GM12878 (cell line): Measurements from ENCODE around the gene PATZ1. TPM values are rescaled to one million over a fixed set of nuclear protein-coding genes. Genes with fewer than 3 reads are reported as not detected.
A peak's percentile ranks its signal among the peaks of the same experiment; 100 is the strongest.

Source experiments
- ATAC-seq: fragments of 200-7000 bp; cut with Tn5 transposase; 3 replicates; pipeline ENCODE4 v1.9.1; 2020; ENCODE audit warnings: mild to moderate bottlenecking, moderate library complexity
- BruUV-seq: library from RNA; stranded (reverse); fragments of 400-500 nt; replicated peaks from 2 replicates; lab custom pipeline; 2021; lab: Mats Ljungman, UMichigan
- CTCF ChIA-PET: fragments of 300-600 bp; sonication (Branson Sonifier 250); formaldehyde crosslinking; extraction: SDS; loops from one replicate; lab custom pipeline; 2021; ENCODE audit warnings: inconsistent platforms; lab: Yijun Ruan, JAX
- POLR2A ChIA-PET: fragments of 350-600 bp; formaldehyde crosslinking; extraction: SDS; loops from one replicate; lab custom pipeline; 2021; ENCODE audit warnings: inconsistent platforms; lab: Charles Lee
- RAD21 ChIA-PET: fragments of 300-600 bp; sonication (Branson Sonifier 250); formaldehyde crosslinking; loops from one replicate; lab custom pipeline; 2023; ENCODE audit warnings: antibody characterized with exemption; ENCODE audit not compliant: unreplicated experiment; lab: Charles Lee
- SMC1A ChIA-PET: fragments of 300-600 bp; sonication (Branson Sonifier 250); formaldehyde crosslinking; loops from one replicate; lab custom pipeline; 2023; ENCODE audit not compliant: unreplicated experiment, uncharacterized antibody; lab: Charles Lee
- DNase-seq: peaks from one replicate; pipeline ENCODE4 v3.0.0-alpha.2; 2011; ENCODE audit warnings: low read depth, low spot score
- FAIRE-seq: peaks from 3 replicates; lab custom pipeline; 2011; peaks lifted over from hg19 to GRCh38; lab: Jason Lieb, UNC
- H2AFZ ChIP-seq: 2 replicates; pipeline ENCODE4 v1.6.0; 2011; ENCODE audit warnings: low read depth, low read length, control low read depth; ENCODE audit not compliant: control insufficient read depth
- H3K27ac ChIP-seq: 2 replicates; pipeline ENCODE4 v1.5.1; 2011; ENCODE audit warnings: control low read depth; ENCODE audit not compliant: control insufficient read depth, insufficient read depth
- H3K27me3 ChIP-seq, 2 experiments: replicated peaks in 1 of 2; 2 replicates each; pipeline versions ENCODE4 v1.6.0 to v1.6.1; 2011; ENCODE audit warnings: low read length in 1 of 2; ENCODE audit not compliant: control insufficient read depth in 2 of 2, insufficient read depth in 2 of 2
- H3K36me3 ChIP-seq, 2 experiments: 2 replicates each; pipeline ENCODE4 v1.5.1; 2011; ENCODE audit warnings: low read length in 1 of 2; ENCODE audit not compliant: control insufficient read depth in 2 of 2, insufficient read depth in 2 of 2
- H3K4me1 ChIP-seq: 2 replicates; pipeline ENCODE4 v1.6.1; 2011; ENCODE audit warnings: mild to moderate bottlenecking, low read length, moderate library complexity, mixed read lengths; ENCODE audit not compliant: control insufficient read depth, insufficient read depth
- H3K4me2 ChIP-seq: 2 replicates; pipeline ENCODE4 v1.6.0; 2011; ENCODE audit warnings: control low read depth; ENCODE audit not compliant: control insufficient read depth, insufficient read depth
- H3K4me3 ChIP-seq: fragments of 200-600 bp; sonication (generic); 2 replicates; pipeline ENCODE4 v1.5.1; 2016
- H3K79me2 ChIP-seq: 2 replicates; pipeline ENCODE4 v1.6.0; 2011; ENCODE audit warnings: low read length; ENCODE audit not compliant: control insufficient read depth, insufficient read depth
- H3K9ac ChIP-seq: 2 replicates; pipeline ENCODE4 v1.8.0; 2011; ENCODE audit warnings: low read length, control low read depth, mixed read lengths; ENCODE audit not compliant: control insufficient read depth, insufficient read depth
- H3K9me3 ChIP-seq: replicated peaks from 3 replicates; pipeline ENCODE4 v1.5.1; 2011; ENCODE audit warnings: mild to moderate bottlenecking, low read length; ENCODE audit not compliant: control insufficient read depth, insufficient read depth
- H4K20me1 ChIP-seq: 2 replicates; pipeline ENCODE4 v1.6.0; 2011; ENCODE audit not compliant: control insufficient read depth, insufficient read depth
- CEBPB ChIP-seq, 2 experiments: fragments of 150-350 bp in 1 of 2; IDR thresholded peaks; 2 replicates each; pipeline ENCODE4 v1.6.1; 2012 to 2014; ENCODE audit warnings: low read depth in 2 of 2, low read length in 2 of 2, borderline replicate concordance in 1 of 2, inconsistent platforms in 1 of 2
- MYC ChIP-seq: IDR thresholded peaks from 2 replicates; pipeline ENCODE4 v1.6.1; 2011; ENCODE audit warnings: mild to moderate bottlenecking, low read length, moderate library complexity, inconsistent platforms; ENCODE audit not compliant: insufficient read depth, insufficient replicate concordance, insufficient read length, severe bottlenecking
- NR2F1 ChIP-seq: fragments of 450-650 bp; conservative IDR thresholded peaks from 2 replicates; pipeline ENCODE4 v1.6.1; 2017; ENCODE audit warnings: mild to moderate bottlenecking
- POLR2A ChIP-seq: IDR thresholded peaks from 2 replicates; pipeline ENCODE4 v1.6.1; 2011; ENCODE audit warnings: low read depth, mild to moderate bottlenecking, low read length
- SP1 ChIP-seq: IDR thresholded peaks from one replicate; pipeline ENCODE4 v1.6.1; 2011; ENCODE audit warnings: low read depth, low read length
- SREBF2 ChIP-seq: IDR thresholded peaks from 2 replicates; pipeline ENCODE4 v1.6.1; 2012; ENCODE audit warnings: mild to moderate bottlenecking, low read length
- WGBS: methylation state at CpG from one replicate; pipeline ENCODE4 v1.1.6; 2016; ENCODE audit warnings: low lambda C conversion rate; ENCODE audit not compliant: insufficient replicate concordance, insufficient coverage; ENCODE audit errors: missing lambda C conversion rate; 5-methylcytosine and 5-hydroxymethylcytosine counted together
- in situ Hi-C: fragments of 300-500 bp; cut with MboI; formaldehyde crosslinking; loops from 9 replicates; pipeline ENCODE4 v1.14.3; 2018; ENCODE audit warnings: mixed read lengths
- intact Hi-C: fragments of 100-400 bp; cut with micrococcal nuclease; formaldehyde crosslinking; loops from one replicate; pipeline ENCODE4 v1.14.2; 2022; ENCODE audit not compliant: unreplicated experiment
- polyA plus RNA-seq, 11 experiments: library from polyadenylated mRNA; depleted of rRNA in 4 of 11; unstranded in 6 of 11; stranded (reverse) in 5 of 11; fragments of >200 nt; fragmentation: Nextera tagmentation in 4 of 11; fragmentation: Illumina TruSeq in 1 of 11; extraction: Ambion mirVana in 4 of 11; extraction: Trizol in 1 of 11; gene quantifications; 1 replicate in 1 of 11; 2 replicates in 10 of 11; pipeline versions ENCODE4 v1.2.1 to v1.2.3, GENCODE V29; 2011 to 2016; ENCODE audit warnings: inconsistent platforms in 2 of 11, missing spikeins in 2 of 11, low read depth in 1 of 11
- total RNA-seq, 4 experiments: library from RNA; depleted of rRNA in 3 of 4; stranded (reverse); fragments of >200 nt in 3 of 4; fragmentation: Illumina TruSeq in 1 of 4; extraction: Trizol in 1 of 4; gene quantifications; 2 replicates each; pipeline versions ENCODE4 v1.2.1 to v1.2.3, GENCODE V29; 2013 to 2021
- TF ChIP-seq, protein P1 (sequence below): fragments of 450-650 bp; IDR thresholded peaks from 2 replicates; pipeline ENCODE4 v1.6.1; 2017; ENCODE audit warnings: mild to moderate bottlenecking, moderate library complexity

The PATZ1 gene
- total and polyA plus RNA-seq, 10 of the 15 experiments (the other 5 are each of a cell fraction or from before 2014, with no cell fraction given), result 3.6 to 32.7 (median 13.9) TPM

DNA sequence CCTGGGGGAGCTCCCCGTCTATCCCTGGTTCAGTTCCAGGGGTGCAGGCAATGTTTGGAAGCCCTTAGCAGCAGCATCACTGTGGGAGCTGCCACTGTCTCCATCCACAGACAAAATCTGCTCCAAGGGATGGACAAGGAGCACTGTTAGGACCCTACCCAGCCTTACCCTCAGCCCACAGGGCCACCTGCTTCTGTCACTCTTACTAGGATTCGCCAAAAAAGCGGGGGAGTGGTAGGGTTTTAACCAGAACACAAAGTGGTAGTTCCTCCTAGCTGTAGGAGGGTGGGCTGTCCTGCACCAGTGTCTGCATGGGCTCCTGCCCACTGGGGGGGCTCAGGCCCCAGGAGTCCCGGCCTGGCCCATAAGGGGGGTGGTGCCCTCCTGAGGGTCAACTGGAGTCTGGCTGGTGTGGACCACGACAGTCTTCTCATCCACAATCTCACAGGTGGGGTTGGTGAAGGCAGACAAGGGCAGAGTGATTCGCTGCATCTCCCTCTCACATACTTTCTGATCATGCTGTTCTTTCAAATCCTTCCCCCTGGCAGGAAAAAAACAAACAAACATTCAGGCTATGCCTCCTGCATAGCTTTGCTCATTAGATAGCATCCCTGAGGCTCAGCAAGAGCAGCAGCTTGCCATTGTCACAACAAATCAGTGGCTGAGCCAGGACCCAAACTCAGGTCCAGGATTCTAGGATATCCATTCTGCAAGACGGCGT lies 63.2 kb downstream of the PATZ1 start:
- no peak overlapping the region for H3K9ac ChIP-seq
- DNase-seq (no peak), ATAC-seq (no peak), FAIRE-seq (no peak)
- peaks cover 2 to 3% of the 10 kb centered on the region in 2 experiments; a peak in 1 of 4 replicates for H3K36me3 ChIP-seq
- no TSS peak for BruUV-seq
- TF ChIP-seq POLR2A (0 out of 2 replicates have a peak, but pooled peaks have one; percentile 22), SREBF2 (no peak)
- in situ Hi-C loops (no loop called here), intact Hi-C loops (no loop called here)
- no peaks in the 10 kb centered on the region for H3K79me2 ChIP-seq
- ChIA-PET RAD21 (no interaction called here), POLR2A (interaction anchor here (0.8 kb wide), 1 partner anchor 19 kb away, joined by 3 read pairs; no protein-coding TSS in a partner anchor), SMC1A (no interaction called here), CTCF (interaction anchor here (0.6 to 1.8 kb wide), 6 partner anchors 7 to 489 kb away, joined by 3 to 6 read pairs (median 3); no protein-coding TSS in a partner anchor)
- H3K27me3 ChIP-seq, result no peaks in the 10 kb centered on the region
- no peak overlapping the region for H2AFZ ChIP-seq
- no peak overlapping the region for H3K27ac ChIP-seq
- no peaks in the 10 kb centered on the region for H3K9me3 ChIP-seq
- H3K4me3 ChIP-seq, result no peak overlapping the region
- peaks cover 12% of the 10 kb centered on the region for H3K4me1 ChIP-seq
- WGBS, result 78% methylated on average over 8 of the region's 8 CpGs
- no peaks in the 10 kb centered on the region for H4K20me1 ChIP-seq
- H3K4me2 ChIP-seq, result no peak overlapping the region

DNA sequence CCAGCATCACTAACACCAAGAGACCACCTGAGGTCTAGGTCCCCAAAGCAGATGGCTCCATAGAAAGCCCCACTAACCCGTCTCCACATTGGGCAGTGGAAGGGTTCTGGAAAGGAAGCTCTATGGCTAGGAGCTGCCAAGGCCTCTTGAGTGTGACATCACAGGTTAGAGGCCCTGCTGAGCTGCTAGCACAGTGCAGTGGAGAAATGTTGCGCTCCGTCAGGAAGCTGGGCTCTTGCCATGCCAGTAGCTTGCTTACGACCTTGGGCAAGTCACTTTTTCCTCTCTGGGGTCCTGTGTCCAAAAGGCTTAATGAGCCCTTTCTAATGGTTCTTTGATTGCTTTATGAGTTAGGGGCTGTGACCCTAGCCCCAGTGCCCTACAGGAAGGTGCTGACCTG lies 64.4 kb downstream of the PATZ1 start:
- ATAC-seq, result no peak

More for the DNA sequence above, 64.4 kb downstream of the PATZ1 start:
- Histone ChIP-seq H2AFZ (no peak overlapping the region), H3K4me2 (no peak overlapping the region), H3K27me3 (no peaks in the 10 kb centered on the region), H3K9me3 (no peaks in the 10 kb centered on the region), H3K4me3 (no peak overlapping the region), H3K27ac (no peak overlapping the region), H3K79me2 (no peaks in the 10 kb centered on the region)
- in situ Hi-C loops, result no loop called here
- intact Hi-C loops, result no loop called here
- SMC1A ChIA-PET, result interaction anchor here (0.6 to 1.6 kb wide), 4 partner anchors 9 to 51 kb away, joined by 3 to 4 read pairs (median 3); partner anchors contain the start of gene PIK3IP1
- FAIRE-seq (no peak), DNase-seq (no peak)
- CTCF ChIA-PET, result interaction anchor here (1.2 to 1.3 kb wide), 2 partner anchors 8 to 9 kb away, joined by 3 to 6 read pairs; no protein-coding TSS in a partner anchor
- 72% methylated on average over 4 of the region's 4 CpGs for WGBS
- no peak for TF ChIP-seq CEBPB (IDR thresholded peaks at IDR 0.05; ENCODE audit: borderline replicate concordance in 1 of 2, low read depth in 2 of 2, low read length in 2 of 2)
- TF ChIP-seq SP1, result no peak
- TF ChIP-seq, protein P1, sequence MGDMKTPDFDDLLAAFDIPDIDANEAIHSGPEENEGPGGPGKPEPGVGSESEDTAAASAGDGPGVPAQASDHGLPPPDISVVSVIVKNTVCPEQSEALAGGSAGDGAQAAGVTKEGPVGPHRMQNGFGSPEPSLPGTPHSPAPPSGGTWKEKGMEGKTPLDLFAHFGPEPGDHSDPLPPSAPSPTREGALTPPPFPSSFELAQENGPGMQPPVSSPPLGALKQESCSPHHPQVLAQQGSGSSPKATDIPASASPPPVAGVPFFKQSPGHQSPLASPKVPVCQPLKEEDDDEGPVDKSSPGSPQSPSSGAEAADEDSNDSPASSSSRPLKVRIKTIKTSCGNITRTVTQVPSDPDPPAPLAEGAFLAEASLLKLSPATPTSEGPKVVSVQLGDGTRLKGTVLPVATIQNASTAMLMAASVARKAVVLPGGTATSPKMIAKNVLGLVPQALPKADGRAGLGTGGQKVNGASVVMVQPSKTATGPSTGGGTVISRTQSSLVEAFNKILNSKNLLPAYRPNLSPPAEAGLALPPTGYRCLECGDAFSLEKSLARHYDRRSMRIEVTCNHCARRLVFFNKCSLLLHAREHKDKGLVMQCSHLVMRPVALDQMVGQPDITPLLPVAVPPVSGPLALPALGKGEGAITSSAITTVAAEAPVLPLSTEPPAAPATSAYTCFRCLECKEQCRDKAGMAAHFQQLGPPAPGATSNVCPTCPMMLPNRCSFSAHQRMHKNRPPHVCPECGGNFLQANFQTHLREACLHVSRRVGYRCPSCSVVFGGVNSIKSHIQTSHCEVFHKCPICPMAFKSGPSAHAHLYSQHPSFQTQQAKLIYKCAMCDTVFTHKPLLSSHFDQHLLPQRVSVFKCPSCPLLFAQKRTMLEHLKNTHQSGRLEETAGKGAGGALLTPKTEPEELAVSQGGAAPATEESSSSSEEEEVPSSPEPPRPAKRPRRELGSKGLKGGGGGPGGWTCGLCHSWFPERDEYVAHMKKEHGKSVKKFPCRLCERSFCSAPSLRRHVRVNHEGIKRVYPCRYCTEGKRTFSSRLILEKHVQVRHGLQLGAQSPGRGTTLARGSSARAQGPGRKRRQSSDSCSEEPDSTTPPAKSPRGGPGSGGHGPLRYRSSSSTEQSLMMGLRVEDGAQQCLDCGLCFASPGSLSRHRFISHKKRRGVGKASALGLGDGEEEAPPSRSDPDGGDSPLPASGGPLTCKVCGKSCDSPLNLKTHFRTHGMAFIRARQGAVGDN, result no peak
- no peak for TF ChIP-seq MYC
- TF ChIP-seq NR2F1, result no peak
- TF ChIP-seq, all 136 proteins: peak for 0
- BruUV-seq, result no TSS peak
- RAD21 ChIA-PET, result no interaction called here
- no peaks in the 10 kb centered on the region for H4K20me1 ChIP-seq
- peaks cover 7% of the 10 kb centered on the region; the same call in 1 of the 2 replicates for H3K4me1 ChIP-seq
- H3K9ac ChIP-seq, result no peak overlapping the region
- H3K36me3 ChIP-seq, result peaks cover 5% of the 10 kb centered on the region in 2 experiments; a peak in 3 of 4 replicates
- POLR2A ChIA-PET, result no interaction called here
